Endometrial microvascular endothelial cells (primary cell): Measurements from ENCODE around the gene ENKD1. TPM values are rescaled to one million over a fixed set of nuclear protein-coding genes. Genes with fewer than 3 reads are reported as not detected.

ENCODE experiments used
- in situ Hi-C: cut with HindIII; loops from 2 replicates; pipeline ENCODE4 v1.10.0; 2017; ENCODE audit warnings: low sequenced_read_pairs, low pct_unique_long_range_greater_than_20kb; ENCODE audit errors: inconsistent ontology term
- total RNA-seq: library from RNA; depleted of rRNA; stranded (reverse); fragments of >200 nt; gene quantifications from one replicate; pipeline ENCODE4 v1.2.3, GENCODE V29; 2015; ENCODE audit errors: inconsistent ontology term

The ENKD1 gene
- total RNA-seq, 1 donor from 2014 or later: 18.1 TPM

DNA sequence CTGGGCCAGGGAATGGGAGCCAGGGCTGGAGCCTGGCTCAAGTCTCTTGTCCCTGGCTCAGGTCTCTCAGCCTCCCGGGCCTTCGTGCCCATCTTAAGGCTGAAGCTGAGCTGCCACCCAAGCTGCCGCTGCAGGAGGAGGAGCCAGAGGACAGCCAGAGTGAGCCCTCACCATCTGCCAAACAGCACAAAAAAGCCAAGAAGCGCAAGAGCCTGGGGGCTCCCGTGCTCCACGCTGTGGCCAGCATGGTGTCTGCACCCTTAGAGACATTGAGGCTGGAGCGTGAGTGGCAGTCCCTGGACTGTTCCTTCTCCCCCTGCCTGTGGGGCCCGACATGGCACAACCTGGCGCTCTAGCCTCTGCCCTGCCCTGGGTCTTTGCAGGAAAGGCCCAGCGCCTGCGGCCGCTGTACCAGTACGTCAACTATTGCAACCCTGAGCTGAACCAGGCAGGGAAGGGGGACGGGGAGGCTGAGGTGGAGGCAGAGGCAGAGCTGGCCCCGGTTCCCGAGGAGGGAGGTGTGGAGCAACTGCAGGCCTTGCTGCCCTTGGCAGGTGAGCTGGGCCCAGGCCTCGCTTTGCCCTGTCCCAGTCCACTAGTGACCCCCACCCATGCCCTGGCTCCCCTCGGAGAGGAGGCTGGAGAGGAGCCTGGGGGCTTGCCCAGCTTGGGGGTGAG is 1.4 kb upstream of the ENKD1 start:
- in situ Hi-C loops: no loop called here

DNA sequence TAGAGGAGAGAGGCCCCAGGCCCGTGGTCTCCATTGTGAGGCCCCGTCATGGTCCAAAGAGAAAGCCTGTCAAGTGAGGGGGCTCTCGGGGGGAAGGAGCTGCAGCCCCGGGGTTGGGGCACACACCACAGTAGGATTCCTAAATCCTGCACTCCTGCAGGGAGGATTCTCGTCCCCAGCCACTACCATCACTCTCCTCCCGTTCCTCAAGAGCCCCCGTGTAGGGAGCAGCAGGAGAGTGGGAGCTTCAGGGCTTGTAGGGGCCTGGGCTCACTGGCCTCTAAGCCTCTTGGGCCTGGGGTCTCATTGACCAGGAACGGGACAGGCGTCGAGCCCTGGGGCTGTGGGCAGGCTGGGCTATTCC is 885 bp upstream of the ENKD1 start:
- in situ Hi-C loops: no loop called here

DNA sequence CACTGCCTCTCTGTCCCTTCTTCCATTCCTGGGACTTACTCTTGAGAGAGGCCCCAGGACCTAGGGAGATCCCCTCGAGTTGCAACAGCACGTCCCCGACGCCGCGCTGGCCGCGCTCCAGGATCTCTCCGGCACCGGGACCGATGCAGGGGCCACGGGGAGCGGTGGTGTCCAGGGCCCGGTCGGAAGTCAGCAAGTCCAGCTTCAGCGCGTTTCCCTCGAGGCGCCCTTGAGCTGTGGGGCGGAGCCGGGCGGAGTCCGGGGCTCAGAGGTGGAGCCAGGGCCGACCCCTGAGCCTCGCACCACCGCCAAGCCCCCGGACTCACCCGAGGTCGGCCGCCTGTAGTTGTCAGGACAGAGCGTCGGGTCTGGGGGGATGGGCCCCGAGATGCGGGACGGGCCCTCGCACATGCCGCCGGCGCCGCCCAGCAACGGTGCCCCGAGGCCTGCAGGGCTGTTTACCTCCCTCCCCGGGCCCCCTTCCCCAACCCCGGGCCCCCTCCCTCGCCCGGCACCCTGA is 458 bp downstream of the ENKD1 start:
- in situ Hi-C loops: no loop called here

DNA sequence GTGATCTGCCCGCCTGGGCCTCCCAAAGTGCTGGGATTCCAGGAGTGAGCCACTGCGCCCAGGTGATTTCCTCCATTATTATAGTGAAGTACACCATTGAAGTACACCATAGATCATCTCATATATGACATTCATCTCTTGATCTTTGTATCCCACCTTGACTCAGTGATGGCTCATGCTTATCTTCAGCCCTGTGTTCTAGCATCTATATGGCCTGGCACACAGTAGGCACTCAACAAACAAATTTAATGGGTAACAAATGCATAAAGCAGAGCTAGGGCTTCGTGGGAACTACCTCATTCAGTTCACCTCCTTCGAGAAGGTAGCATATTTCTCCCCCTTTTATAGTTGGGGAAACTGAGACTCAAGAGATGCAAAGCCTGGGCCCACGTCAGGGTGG is 952 bp downstream of the ENKD1 start:
- in situ Hi-C loops: no loop called here

DNA sequence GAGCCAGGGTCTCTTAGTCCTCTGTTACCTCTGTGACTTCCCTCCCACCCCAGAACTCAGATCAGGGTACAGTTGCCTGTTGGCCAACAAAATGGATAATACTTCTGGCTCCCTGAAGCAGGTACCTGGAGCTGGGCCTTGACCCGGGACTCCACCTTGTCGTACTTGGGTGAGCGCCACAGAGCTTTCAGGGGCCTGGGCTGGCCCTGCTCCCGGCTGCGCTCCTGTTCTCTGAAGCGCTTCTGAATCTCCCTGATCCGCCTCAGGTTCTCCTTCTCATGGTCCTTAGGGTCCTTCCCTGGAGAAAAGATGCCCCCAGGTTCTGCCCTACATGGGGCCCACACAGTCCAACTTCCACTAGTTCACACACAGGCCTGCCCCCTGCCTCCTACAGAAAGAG is 1.7 kb downstream of the ENKD1 start:
- in situ Hi-C loops: no loop called here

DNA sequence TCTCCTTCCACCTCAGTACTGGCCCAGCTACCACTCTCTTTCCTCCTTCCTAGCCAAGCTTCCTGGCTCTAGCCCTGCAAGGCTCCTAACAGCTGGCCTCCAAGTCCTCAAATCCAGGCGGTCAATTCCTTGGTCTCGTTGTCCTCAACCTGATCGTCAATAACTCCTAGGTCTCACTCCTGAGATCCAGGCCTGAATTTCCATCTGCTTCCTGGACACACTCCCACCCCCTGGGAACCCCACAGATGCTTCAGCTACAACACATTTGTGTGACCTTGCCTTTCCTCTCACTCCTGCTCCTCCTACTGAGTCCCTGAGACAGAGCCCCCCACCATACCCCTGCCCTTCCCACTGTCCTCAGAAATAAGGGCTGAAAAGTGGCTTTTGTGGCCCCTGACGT is 2.3 kb downstream of the ENKD1 start:
- in situ Hi-C loops: no loop called here

DNA sequence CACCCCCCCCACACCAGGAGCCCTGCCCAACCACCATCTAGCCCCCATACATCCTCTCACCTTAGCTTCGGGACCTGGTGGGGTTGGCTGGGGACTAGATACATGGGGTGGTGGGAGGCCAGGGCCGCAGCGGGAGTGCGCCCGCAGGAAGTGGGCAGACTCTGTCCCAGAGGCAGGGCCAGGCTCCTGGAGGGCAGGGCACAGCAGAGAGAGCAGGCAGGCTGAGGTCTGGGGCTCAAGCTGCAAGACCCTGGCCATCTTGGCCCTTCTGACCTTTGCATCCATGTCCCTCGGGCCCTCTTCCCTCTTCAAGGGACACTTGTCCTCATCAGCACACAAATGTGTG is 2.7 kb downstream of the ENKD1 start:
- in situ Hi-C loops: no loop called here

DNA sequence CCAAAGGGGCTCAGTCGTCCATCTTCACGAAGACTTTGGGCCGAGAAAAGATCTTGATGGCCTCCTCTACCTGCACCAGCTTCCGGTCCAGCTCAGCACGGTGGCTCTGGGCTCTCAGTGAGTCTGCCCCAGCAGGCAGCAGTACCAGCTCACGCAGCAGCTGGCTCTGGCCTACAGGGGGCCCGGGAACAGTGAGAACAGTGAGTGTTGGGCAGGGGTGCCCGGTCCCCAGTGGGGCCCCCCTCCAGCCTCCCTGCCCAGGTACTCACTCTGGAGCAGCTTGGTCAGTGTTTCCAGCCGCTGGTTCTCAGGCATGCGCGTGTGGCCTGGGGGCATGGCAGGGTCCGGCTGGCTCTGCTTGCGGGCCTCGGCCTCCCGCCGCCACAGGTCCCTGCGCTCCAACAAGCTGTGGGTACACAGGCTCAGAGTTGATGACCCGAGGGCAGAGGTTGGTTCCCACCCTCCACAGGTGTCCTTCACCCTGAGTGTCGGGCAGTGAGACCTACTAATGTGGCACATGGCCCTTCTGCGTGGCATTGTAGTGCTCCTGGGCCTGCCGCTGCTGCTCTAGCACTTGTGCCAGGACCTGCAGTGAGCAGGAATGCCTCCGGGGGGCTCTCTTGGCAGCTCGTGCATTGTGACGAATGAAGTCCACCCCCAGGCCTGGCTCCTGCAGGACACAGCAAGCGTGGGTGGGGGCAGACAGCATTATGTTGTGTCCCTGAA is 3.2 kb downstream of the ENKD1 start:
- in situ Hi-C loops: no loop called here

DNA sequence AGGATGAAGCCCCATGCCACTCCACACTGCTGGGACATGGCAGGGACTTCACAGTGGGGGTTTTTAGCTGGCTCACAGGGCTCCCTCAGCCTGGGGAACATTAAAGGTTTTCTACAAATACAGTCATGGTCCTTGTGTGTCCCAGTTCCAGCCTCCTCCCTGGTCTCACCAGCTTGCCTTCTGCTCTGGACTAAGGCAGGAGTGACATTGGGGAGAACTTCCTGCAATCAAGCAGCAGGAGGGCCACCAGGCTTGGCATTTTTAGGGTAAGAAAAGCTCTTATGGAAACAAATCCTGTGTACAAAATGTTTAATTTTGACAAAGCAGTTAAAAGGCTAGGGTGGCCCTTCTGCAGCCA is 3.9 kb downstream of the ENKD1 start:
- in situ Hi-C loops: no loop called here

DNA sequence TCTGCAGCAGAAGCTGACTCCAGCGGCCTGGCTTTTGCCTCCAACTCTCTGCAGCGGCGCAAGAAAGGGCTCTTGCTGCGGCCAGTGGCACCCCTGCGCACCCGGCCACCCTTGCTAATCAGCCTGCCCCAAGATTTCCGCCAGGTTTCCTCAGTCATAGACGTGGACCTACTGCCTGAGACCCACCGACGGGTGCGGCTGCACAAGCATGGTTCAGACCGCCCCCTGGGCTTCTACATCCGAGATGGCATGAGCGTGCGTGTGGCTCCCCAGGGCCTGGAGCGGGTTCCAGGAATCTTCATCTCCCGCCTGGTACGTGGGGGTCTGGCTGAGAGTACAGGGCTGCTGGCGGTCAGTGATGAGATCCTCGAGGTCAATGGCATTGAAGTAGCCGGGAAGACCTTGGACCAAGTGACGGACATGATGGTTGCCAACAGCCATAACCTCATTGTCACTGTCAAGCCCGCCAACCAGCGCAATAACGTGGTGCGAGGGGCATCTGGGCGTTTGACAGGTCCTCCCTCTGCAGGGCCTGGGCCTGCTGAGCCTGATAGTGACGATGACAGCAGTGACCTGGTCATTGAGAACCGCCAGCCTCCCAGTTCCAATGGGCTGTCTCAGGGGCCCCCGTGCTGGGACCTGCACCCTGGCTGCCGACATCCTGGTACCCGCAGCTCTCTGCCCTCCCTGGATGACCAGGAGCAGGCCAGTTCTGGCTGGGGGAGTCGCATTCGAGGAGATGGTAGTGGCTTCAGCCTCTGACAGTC is 4.5 kb downstream of the ENKD1 start:
- in situ Hi-C loops: no loop called here

DNA sequence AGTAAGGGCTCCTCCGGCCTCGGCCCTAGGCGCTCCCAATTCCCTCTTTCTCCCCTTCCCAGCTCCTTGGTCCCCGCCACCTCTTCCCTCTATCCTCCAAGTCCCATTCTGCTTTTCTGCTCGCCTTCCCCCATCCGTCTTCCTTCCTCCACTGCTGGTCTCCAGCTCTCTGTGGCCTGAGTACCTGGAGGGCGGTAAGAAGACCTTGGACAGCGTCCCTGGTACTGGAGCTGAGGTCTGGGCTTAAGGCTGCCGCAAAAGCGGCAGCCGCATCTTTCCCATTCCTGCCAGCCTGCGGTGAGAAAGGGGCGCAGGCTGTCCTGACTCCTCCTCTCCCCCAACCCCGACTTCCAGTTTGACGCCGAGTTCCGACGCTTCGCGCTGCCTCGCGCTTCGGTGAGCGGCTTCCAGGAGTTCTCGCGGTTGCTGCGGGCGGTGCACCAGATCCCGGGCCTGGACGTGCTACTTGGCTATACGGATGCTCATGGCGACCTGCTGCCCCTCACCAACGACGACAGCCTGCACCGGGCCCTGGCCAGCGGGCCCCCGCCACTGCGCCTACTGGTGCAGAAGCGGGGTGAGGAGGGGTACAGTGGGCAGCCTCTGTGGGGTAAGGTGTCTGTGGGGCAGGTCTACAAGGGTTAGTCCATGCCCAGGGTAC is 5.3 kb downstream of the ENKD1 start:
- in situ Hi-C loops: no loop called here

DNA sequence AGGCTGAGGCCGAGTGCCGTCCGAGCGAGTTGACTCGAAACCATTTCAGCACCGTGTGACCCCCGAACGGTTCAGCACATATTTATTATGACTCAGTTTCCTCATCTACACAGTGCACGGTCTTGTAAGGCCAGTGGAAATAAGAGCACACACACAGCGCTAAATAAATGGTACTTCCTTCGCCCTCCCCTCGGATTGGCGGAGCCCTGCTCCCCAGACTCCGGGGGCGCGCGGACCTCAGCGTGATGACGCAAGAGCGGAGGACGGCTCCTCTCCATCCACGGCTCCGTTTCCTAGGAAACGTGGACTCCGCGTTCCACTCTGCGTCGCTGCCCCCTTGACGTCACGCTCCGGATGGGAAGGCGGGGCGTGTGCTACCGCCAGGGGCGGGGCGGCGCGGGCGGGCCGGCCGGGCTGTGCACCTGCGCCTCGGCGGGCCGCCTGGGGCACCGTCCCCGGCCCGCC is 6.0 kb downstream of the ENKD1 start, which contains the start of gene PARD6A:
PARD6A (plus strand) TSS at position 397 of the 465 bp plus-strand sequence. CDS start 79 bp downstream, outside the sequence.
- in situ Hi-C loops: no loop called here

DNA sequence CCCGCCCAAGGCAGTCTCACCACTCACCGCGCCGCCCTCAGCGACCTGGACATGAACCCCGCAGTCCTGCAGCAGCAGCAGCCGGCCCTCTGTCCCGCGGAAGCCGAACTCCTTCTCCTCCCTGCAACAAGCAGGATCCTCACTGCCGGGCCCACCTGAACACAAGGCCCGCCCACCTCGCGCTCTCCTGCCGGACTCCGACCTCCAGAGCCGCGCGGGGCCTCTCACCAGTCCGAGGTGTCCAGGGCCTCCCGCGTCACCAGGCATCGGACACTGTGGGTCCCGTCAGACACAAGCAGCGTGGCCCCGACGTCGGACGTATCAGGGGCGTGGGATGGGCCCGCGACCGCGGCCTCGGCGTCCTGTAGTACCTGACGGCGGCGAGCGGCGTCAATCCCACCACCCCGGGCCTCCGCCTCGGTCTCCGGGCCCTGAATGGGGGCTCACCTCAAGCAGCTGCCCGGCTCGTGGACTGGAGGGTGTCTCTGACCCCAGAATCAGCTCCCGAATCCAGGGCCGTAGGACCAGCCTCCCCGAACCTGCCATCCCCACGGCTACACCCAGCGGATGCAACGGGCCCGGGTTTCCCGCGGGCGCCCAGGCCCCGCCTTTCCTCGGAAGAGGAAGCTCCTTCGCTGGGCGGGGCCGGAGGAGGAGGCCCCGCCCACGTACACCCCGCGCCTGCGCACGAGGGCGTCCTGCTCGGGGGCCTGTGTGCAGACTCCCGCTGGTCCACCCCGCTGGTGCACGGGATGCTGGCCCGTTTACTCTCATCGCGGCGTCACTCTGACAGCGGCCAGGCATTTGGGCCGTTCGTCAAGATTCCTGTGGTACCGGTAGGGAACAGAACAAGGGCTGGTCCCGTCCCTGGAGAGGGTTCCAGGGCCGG is 6.6 kb downstream of the ENKD1 start, which contains the start of gene ACD:
ACD (minus strand) TSS at position 586 of the 889 bp plus-strand sequence; CDS start at position 546, 40 bp downstream.
- in situ Hi-C loops: no loop called here

DNA sequence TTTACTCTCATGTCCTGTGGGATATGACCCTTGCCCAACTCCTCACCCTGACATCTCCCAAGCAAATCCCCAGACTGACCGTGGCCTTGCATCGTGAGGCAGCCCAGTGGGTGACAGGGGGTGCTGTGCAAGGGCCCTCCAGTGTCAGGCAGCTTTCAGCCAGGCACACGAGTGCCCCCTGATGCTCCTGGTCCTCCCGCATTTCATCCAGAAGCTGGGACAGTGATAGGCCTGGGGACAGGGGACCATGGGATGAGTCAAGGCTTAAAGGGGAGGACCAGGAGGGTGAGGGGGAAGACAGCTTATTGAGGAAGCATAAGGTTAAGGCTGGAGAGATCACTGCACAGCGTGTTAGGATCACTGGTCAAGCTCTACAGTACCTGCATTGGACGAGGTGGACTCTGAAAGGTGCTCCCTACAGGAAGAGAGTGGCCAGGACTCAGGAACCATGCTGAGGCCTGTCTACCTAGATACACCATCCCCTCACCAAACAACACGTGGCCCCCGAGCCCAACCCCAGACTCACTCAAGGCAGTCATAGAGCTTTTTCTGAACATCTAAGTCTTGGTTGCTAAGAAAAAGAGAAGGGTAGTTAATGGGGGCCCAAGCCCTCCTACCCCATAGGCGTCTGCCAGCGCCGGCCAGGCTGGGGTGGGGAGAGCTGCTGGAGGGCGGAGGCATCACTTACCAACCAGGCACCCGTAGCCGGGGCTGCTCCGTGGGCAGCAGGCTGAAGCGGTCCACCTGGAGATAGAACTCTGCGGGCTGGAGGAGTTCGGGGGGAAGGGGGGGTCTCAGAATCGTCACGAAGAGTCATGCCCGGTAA is 7.5 kb downstream of the ENKD1 start:
- in situ Hi-C loops: no loop called here

DNA sequence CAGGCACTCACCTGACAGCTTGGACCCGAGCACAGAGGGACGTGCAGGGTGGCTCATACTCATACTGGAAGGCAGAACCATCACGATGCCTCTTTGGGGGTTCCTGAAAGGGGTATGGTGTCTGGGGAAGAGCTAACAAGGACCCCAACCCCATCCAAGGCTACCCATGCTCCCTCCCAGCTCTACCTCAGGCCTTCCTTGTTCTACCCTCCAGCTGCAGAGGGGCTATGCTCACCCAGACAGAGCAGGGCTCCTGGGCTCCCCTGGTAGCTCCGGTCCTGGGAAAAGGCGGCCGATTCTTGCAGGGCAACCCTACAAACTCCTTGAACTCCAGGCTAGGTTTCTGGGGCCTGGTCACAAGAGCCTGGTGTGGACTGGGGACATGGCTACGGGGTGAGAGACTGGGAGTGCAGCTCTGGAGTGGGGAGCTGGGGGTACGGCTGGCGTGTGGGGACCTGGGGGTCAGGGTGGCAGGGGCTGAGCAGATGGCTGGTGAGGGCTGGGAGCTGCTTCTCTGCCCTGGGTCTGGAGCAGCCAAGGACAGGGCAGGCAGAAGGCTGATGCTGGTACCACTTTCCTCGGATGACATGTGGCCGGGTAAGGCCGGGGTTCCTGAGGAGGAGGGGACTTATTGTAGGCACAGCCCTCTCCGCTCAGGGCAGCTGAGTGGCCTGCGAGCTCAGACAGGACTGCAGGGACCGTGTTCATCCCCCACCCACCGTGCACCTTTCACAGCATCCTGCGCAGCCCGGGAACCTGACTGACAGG is 8.6 kb downstream of the ENKD1 start:
- in situ Hi-C loops: no loop called here

DNA sequence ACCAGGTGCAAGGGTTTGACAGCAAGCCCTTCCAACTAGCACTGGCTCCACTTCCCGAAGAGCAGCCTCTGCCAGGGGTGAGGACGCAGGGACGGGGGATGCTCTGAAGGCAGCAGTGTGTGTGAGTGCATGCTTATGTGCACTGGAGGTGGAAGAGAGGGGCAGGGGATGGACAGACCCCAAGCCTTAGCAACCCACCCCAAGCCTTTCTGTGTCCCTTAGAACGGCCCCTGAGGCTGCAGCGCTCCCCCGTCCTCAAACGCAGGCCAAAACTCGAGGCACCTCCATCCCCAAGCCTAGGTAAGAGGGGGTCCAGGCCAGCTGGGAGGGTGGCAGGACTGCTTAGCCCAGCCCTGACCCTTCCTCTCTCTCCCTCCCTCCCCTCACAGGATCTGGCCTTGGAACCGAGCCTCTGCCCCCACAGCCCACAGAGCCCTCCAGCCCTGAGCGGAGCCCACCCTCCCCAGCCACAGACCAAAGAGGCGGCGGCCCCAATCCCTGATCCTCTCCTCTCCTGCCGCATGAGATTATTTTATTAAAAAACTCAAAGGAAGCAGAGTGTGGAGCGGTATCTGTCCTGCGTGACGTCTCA is 9.4 kb downstream of the ENKD1 start:
- in situ Hi-C loops: no loop called here
